ENCODE measurements around the gene MORN1. TPM values are rescaled to one million over a fixed set of nuclear protein-coding genes. Genes with fewer than 3 reads are reported as not detected.

MORN1 gene
- total RNA-seq, 1 donor from 2014 or later: 5.0 TPM

GRCh38 chr1:2408859-2409276, 17.5 kb upstream of the MORN1 start:
- intact Hi-C loops (cut with DNase I): no loop called here
- peak; percentile 50 for DNase-seq
- peak; percentile 6 for ATAC-seq (ENCODE audit: poor library complexity)

- DNase-seq (no peak), ATAC-seq (ENCODE audit: poor library complexity) (no peak)
- intact Hi-C loops (cut with DNase I): no loop called here
Measured at GRCh38 chr1:2408456-2408855, 17.1 kb upstream of the MORN1 start.

- DNase-seq: no peak
- ATAC-seq (ENCODE audit: poor library complexity): no peak
- intact Hi-C loops (cut with DNase I): no loop called here
Measured at GRCh38 chr1:2407991-2408275, 16.6 kb upstream of the MORN1 start.

- DNase-seq: no peak
- no peak for ATAC-seq (ENCODE audit: poor library complexity)
- intact Hi-C loops (cut with DNase I): no loop called here
Measured at GRCh38 chr1:2407166-2407990, 16.0 kb upstream of the MORN1 start.

- intact Hi-C loops (cut with DNase I): no loop called here
- DNase-seq (no peak), ATAC-seq (ENCODE audit: poor library complexity) (no peak)
Measured at GRCh38 chr1:2406451-2407041, 15.2 kb upstream of the MORN1 start.

- intact Hi-C loops (cut with DNase I): no loop called here
- no peak for ATAC-seq (ENCODE audit: poor library complexity)
- no peak for DNase-seq
Measured at GRCh38 chr1:2405588-2406295, 14.4 kb upstream of the MORN1 start.

- DNase-seq: no peak
- intact Hi-C loops (cut with DNase I): no loop called here
- no peak for ATAC-seq (ENCODE audit: poor library complexity)
Measured at GRCh38 chr1:2404890-2405511, 13.6 kb upstream of the MORN1 start.

- ATAC-seq (ENCODE audit: poor library complexity): no peak
- intact Hi-C loops (cut with DNase I): no loop called here
- DNase-seq: no peak
Measured at GRCh38 chr1:2404142-2404889, 13.0 kb upstream of the MORN1 start.

GRCh38 chr1:2403273-2403672, 11.9 kb upstream of the MORN1 start:
- intact Hi-C loops (cut with DNase I): no loop called here
- DNase-seq (no peak), ATAC-seq (ENCODE audit: poor library complexity) (no peak)

- ATAC-seq (ENCODE audit: poor library complexity) (peak; percentile 4), DNase-seq (no peak)
- intact Hi-C loops (cut with DNase I): no loop called here
Measured at GRCh38 chr1:2402420-2402819, 11.1 kb upstream of the MORN1 start.

- intact Hi-C loops (cut with DNase I): no loop called here
- DNase-seq: no peak
- ATAC-seq (ENCODE audit: poor library complexity): no peak
Measured at GRCh38 chr1:2400950-2401649, 9.7 kb upstream of the MORN1 start.

GRCh38 chr1:2400576-2400909, 9.2 kb upstream of the MORN1 start:
- ATAC-seq (ENCODE audit: poor library complexity): no peak
- intact Hi-C loops (cut with DNase I): no loop called here
- no peak for DNase-seq

- ATAC-seq (ENCODE audit: poor library complexity) (no peak), DNase-seq (no peak)
- intact Hi-C loops (cut with DNase I): no loop called here
Measured at GRCh38 chr1:2399890-2400575, 8.7 kb upstream of the MORN1 start.

GRCh38 chr1:2398871-2399270, 7.5 kb upstream of the MORN1 start:
- intact Hi-C loops (cut with DNase I): no loop called here
- no peak for DNase-seq
- ATAC-seq (ENCODE audit: poor library complexity): no peak

GRCh38 chr1:2397007-2397679, 5.8 kb upstream of the MORN1 start:
- no peak for DNase-seq
- intact Hi-C loops (cut with DNase I): no loop called here
- no peak for ATAC-seq (ENCODE audit: poor library complexity)

- intact Hi-C loops (cut with DNase I): no loop called here
- ATAC-seq (ENCODE audit: poor library complexity) (no peak), DNase-seq (no peak)
Measured at GRCh38 chr1:2396476-2396875, 5.1 kb upstream of the MORN1 start.

- ATAC-seq (ENCODE audit: poor library complexity): no peak
- no peak for DNase-seq
- intact Hi-C loops (cut with DNase I): no loop called here
Measured at GRCh38 chr1:2396059-2396458, 4.7 kb upstream of the MORN1 start.

GRCh38 chr1:2395245-2395644, 3.9 kb upstream of the MORN1 start:
- intact Hi-C loops (cut with DNase I): no loop called here
- no peak for ATAC-seq (ENCODE audit: poor library complexity)
- no peak for DNase-seq

Measured in Right ventricle myocardium superior (tissue), 1 donor.